ENCODE measurements around the gene MYBPC1.

MYBPC1 gene

GRCh38 chr12:101570047-101570446, 24.7 kb upstream of the MYBPC1 start:
- H3K36me3 ChIP-seq (ENCODE audit: control insufficient read depth, insufficient read depth, low read length), result no peaks in the 10 kb centered on the region
- no peaks in the 10 kb centered on the region for H3K9me3 ChIP-seq (ENCODE audit: control insufficient read depth, low read length)
- DNase-seq, result no peak
- no peaks in the 10 kb centered on the region for H3K4me1 ChIP-seq (ENCODE audit: control insufficient read depth, insufficient read depth, low read length, poor library complexity, severe bottlenecking)
- H3K4me3 ChIP-seq (ENCODE audit: insufficient read depth, low read depth, low read length, poor library complexity, severe bottlenecking), result no peak overlapping the region
- H3K27me3 ChIP-seq (replicated peaks; ENCODE audit: control insufficient read depth, insufficient read depth, low read length, poor library complexity, severe bottlenecking), result no peaks in the 10 kb centered on the region
- H3K27ac ChIP-seq (ENCODE audit: insufficient read depth, low read length, poor library complexity, severe bottlenecking), result no peak overlapping the region

- Histone ChIP-seq H3K27ac (ENCODE audit: insufficient read depth, low read length, poor library complexity, severe bottlenecking) (no peak overlapping the region), H3K4me1 (ENCODE audit: control insufficient read depth, insufficient read depth, low read length, poor library complexity, severe bottlenecking) (no peaks in the 10 kb centered on the region), H3K36me3 (ENCODE audit: control insufficient read depth, insufficient read depth, low read length) (no peaks in the 10 kb centered on the region), H3K4me3 (ENCODE audit: insufficient read depth, low read depth, low read length, poor library complexity, severe bottlenecking) (no peak overlapping the region), H3K27me3 (replicated peaks; ENCODE audit: control insufficient read depth, insufficient read depth, low read length, poor library complexity, severe bottlenecking) (no peaks in the 10 kb centered on the region), H3K9me3 (ENCODE audit: control insufficient read depth, low read length) (no peaks in the 10 kb centered on the region)
- no peak for DNase-seq
Observed at GRCh38 chr12:101571105-101571504, 23.7 kb upstream of the MYBPC1 start.

DNA sequence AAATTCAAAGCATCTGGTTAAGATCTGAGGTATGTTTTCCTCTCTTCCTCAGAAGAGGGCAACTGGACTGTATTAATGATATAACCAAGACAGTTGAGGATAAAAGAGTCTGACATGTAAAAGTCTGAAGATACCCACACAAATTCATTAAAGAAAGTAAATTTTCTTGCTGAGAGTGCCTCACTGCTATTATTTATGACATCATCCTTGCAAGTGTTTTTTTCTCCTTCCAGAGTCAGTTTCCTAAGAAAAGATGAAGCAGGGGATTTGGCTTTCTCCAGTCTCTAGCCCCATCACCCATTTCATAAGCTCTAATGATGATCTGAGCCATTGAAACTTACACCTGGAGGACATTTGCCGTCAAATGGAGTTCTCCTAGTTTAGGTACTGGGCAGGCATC, 21.0 kb upstream of the MYBPC1 start:
- Histone ChIP-seq H3K4me1 (ENCODE audit: control insufficient read depth, insufficient read depth, low read length, poor library complexity, severe bottlenecking) (no peaks in the 10 kb centered on the region), H3K27ac (ENCODE audit: insufficient read depth, low read length, poor library complexity, severe bottlenecking) (no peak overlapping the region), H3K9me3 (ENCODE audit: control insufficient read depth, low read length) (no peaks in the 10 kb centered on the region), H3K27me3 (replicated peaks; ENCODE audit: control insufficient read depth, insufficient read depth, low read length, poor library complexity, severe bottlenecking) (no peaks in the 10 kb centered on the region), H3K36me3 (ENCODE audit: control insufficient read depth, insufficient read depth, low read length) (no peaks in the 10 kb centered on the region), H3K4me3 (ENCODE audit: insufficient read depth, low read depth, low read length, poor library complexity, severe bottlenecking) (no peak overlapping the region)
- DNase-seq, result no peak

DNA sequence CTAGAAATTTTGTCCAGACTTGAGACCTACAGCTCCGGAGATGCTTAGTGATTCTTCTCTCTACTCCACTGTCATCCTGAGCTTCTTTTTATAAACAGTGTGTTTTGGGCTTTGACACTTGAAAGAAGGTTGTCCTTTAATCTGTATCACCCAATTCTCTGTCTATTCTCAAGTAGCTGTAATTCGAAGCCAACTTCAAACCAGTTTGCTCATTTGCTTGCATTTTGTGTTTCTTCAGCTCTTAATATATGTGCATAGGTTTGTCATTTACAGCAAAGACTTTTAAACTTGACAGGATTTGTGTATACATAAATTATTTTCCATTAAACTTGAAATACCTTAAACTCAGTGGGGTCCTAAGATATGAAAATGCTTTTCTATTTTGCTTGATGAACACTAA, 16.4 kb upstream of the MYBPC1 start:
- DNase-seq, result no peak
- Histone ChIP-seq H3K27me3 (replicated peaks; ENCODE audit: control insufficient read depth, insufficient read depth, low read length, poor library complexity, severe bottlenecking) (no peaks in the 10 kb centered on the region), H3K4me3 (ENCODE audit: insufficient read depth, low read depth, low read length, poor library complexity, severe bottlenecking) (no peak overlapping the region)

DNA sequence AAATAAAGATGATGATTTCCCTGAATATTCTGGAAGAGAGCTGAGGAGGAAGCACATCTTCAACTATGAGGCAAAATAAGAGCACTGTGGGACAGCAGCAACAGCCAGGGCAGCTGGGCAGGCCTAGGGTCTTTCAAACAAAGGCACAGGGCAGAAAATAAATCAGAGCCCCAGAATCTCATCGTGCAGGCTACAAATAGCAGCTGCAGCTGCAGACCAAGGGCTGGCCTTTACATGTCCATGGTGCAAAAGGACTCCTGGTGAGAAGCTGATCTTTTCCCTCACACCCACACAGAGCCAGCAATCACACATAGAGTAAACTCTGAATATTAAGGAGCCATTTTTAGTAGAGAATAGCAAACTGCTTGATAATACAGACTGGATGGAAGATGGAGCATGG, 13.6 kb upstream of the MYBPC1 start:
- DNase-seq, result no peak
- H3K4me1 ChIP-seq (ENCODE audit: control insufficient read depth, insufficient read depth, low read length, poor library complexity, severe bottlenecking), result no peaks in the 10 kb centered on the region
- H3K36me3 ChIP-seq (ENCODE audit: control insufficient read depth, insufficient read depth, low read length), result no peaks in the 10 kb centered on the region
- no peak overlapping the region for H3K4me3 ChIP-seq (ENCODE audit: insufficient read depth, low read depth, low read length, poor library complexity, severe bottlenecking)
- no peak overlapping the region for H3K27ac ChIP-seq (ENCODE audit: insufficient read depth, low read length, poor library complexity, severe bottlenecking)
- no peaks in the 10 kb centered on the region for H3K9me3 ChIP-seq (ENCODE audit: control insufficient read depth, low read length)
- no peaks in the 10 kb centered on the region for H3K27me3 ChIP-seq (replicated peaks; ENCODE audit: control insufficient read depth, insufficient read depth, low read length, poor library complexity, severe bottlenecking)

More for the DNA sequence above, 16.4 kb upstream of the MYBPC1 start:
- Histone ChIP-seq H3K36me3 (ENCODE audit: control insufficient read depth, insufficient read depth, low read length) (no peaks in the 10 kb centered on the region), H3K4me1 (ENCODE audit: control insufficient read depth, insufficient read depth, low read length, poor library complexity, severe bottlenecking) (no peaks in the 10 kb centered on the region), H3K9me3 (ENCODE audit: control insufficient read depth, low read length) (no peaks in the 10 kb centered on the region), H3K27ac (ENCODE audit: insufficient read depth, low read length, poor library complexity, severe bottlenecking) (no peak overlapping the region)

- Histone ChIP-seq H3K27me3 (replicated peaks; ENCODE audit: control insufficient read depth, insufficient read depth, low read length, poor library complexity, severe bottlenecking) (no peaks in the 10 kb centered on the region), H3K36me3 (ENCODE audit: control insufficient read depth, insufficient read depth, low read length) (no peaks in the 10 kb centered on the region), H3K4me1 (ENCODE audit: control insufficient read depth, insufficient read depth, low read length, poor library complexity, severe bottlenecking) (no peaks in the 10 kb centered on the region), H3K27ac (ENCODE audit: insufficient read depth, low read length, poor library complexity, severe bottlenecking) (no peak overlapping the region), H3K9me3 (ENCODE audit: control insufficient read depth, low read length) (no peaks in the 10 kb centered on the region), H3K4me3 (ENCODE audit: insufficient read depth, low read depth, low read length, poor library complexity, severe bottlenecking) (no peak overlapping the region)
- no peak for DNase-seq
Observed at GRCh38 chr12:101582937-101583336, 11.8 kb upstream of the MYBPC1 start.

GRCh38 chr12:101590383-101590782, 4.4 kb upstream of the MYBPC1 start:
- Histone ChIP-seq H3K36me3 (ENCODE audit: control insufficient read depth, insufficient read depth, low read length) (no peaks in the 10 kb centered on the region), H3K27me3 (replicated peaks; ENCODE audit: control insufficient read depth, insufficient read depth, low read length, poor library complexity, severe bottlenecking) (no peaks in the 10 kb centered on the region), H3K4me1 (ENCODE audit: control insufficient read depth, insufficient read depth, low read length, poor library complexity, severe bottlenecking) (no peaks in the 10 kb centered on the region), H3K27ac (ENCODE audit: insufficient read depth, low read length, poor library complexity, severe bottlenecking) (no peak overlapping the region), H3K9me3 (ENCODE audit: control insufficient read depth, low read length) (no peaks in the 10 kb centered on the region), H3K4me3 (ENCODE audit: insufficient read depth, low read depth, low read length, poor library complexity, severe bottlenecking) (no peak overlapping the region)
- DNase-seq, result no peak

- no peaks in the 10 kb centered on the region for H3K27me3 ChIP-seq (replicated peaks; ENCODE audit: control insufficient read depth, insufficient read depth, low read length, poor library complexity, severe bottlenecking)
- H3K9me3 ChIP-seq (ENCODE audit: control insufficient read depth, low read length), result no peaks in the 10 kb centered on the region
- no peak overlapping the region for H3K27ac ChIP-seq (ENCODE audit: insufficient read depth, low read length, poor library complexity, severe bottlenecking)
- no peak for DNase-seq
- H3K4me1 ChIP-seq (ENCODE audit: control insufficient read depth, insufficient read depth, low read length, poor library complexity, severe bottlenecking), result no peaks in the 10 kb centered on the region
- no peaks in the 10 kb centered on the region for H3K36me3 ChIP-seq (ENCODE audit: control insufficient read depth, insufficient read depth, low read length)
- H3K4me3 ChIP-seq (ENCODE audit: insufficient read depth, low read depth, low read length, poor library complexity, severe bottlenecking), result no peak overlapping the region
Observed at GRCh38 chr12:101591781-101592180, 3.0 kb upstream of the MYBPC1 start.

DNA sequence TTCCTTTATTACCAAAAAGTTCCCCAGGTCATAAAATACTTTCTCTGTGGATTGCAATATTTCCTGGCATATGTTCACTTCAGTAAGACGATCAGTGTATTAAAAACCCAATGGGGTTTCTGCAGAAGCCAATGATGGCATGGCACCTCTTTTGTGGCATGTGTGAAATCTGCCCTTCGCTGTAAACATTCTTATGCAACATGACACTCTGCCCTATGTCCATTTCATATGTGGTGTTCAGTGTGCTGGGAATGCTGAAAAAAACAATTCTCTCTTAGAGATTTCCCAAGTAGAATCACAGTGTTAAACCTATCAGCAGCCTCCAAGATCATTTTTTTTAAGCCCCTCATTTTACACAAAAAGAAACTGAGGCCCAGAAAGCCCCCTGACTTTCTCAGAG, 2.3 kb upstream of the MYBPC1 start:
- Histone ChIP-seq H3K27me3 (replicated peaks; ENCODE audit: control insufficient read depth, insufficient read depth, low read length, poor library complexity, severe bottlenecking) (no peaks in the 10 kb centered on the region), H3K4me1 (ENCODE audit: control insufficient read depth, insufficient read depth, low read length, poor library complexity, severe bottlenecking) (no peaks in the 10 kb centered on the region), H3K36me3 (ENCODE audit: control insufficient read depth, insufficient read depth, low read length) (no peaks in the 10 kb centered on the region), H3K27ac (ENCODE audit: insufficient read depth, low read length, poor library complexity, severe bottlenecking) (no peak overlapping the region), H3K4me3 (ENCODE audit: insufficient read depth, low read depth, low read length, poor library complexity, severe bottlenecking) (no peak overlapping the region), H3K9me3 (ENCODE audit: control insufficient read depth, low read length) (no peaks in the 10 kb centered on the region)
- no peak for DNase-seq

- Histone ChIP-seq H3K4me3 (ENCODE audit: insufficient read depth, low read depth, low read length, poor library complexity, severe bottlenecking) (no peak overlapping the region), H3K9me3 (ENCODE audit: control insufficient read depth, low read length) (no peaks in the 10 kb centered on the region), H3K27ac (ENCODE audit: insufficient read depth, low read length, poor library complexity, severe bottlenecking) (no peak overlapping the region), H3K36me3 (ENCODE audit: control insufficient read depth, insufficient read depth, low read length) (no peaks in the 10 kb centered on the region), H3K27me3 (replicated peaks; ENCODE audit: control insufficient read depth, insufficient read depth, low read length, poor library complexity, severe bottlenecking) (no peaks in the 10 kb centered on the region), H3K4me1 (ENCODE audit: control insufficient read depth, insufficient read depth, low read length, poor library complexity, severe bottlenecking) (no peaks in the 10 kb centered on the region)
- no peak for DNase-seq
Observed at GRCh38 chr12:101592921-101593320, 1.9 kb upstream of the MYBPC1 start.

DNA sequence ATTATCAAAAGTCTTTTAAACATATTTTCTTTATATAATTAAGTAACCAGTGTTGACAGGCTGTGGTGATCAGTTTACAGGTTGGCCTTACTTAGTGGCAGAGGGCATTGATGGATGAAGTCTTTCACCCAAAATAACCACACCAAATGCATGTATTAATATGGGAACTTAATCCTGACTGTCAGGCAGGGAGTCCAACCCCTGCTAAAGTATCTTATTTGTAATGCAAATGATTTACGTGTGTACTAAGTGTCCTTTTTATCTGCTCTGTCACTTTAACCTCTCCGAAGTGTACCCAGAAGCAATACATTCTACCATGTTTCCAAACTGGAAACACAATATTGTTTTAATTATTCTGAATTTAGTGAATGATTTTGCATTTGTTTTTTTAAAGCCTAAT, 1.4 kb downstream of the MYBPC1 start:
- no peaks in the 10 kb centered on the region for H3K4me1 ChIP-seq (ENCODE audit: control insufficient read depth, insufficient read depth, low read length, poor library complexity, severe bottlenecking)
- no peak for DNase-seq
- no peaks in the 10 kb centered on the region for H3K27me3 ChIP-seq (replicated peaks; ENCODE audit: control insufficient read depth, insufficient read depth, low read length, poor library complexity, severe bottlenecking)
- H3K36me3 ChIP-seq (ENCODE audit: control insufficient read depth, insufficient read depth, low read length), result no peaks in the 10 kb centered on the region
- H3K27ac ChIP-seq (ENCODE audit: insufficient read depth, low read length, poor library complexity, severe bottlenecking), result no peak overlapping the region
- H3K4me3 ChIP-seq (ENCODE audit: insufficient read depth, low read depth, low read length, poor library complexity, severe bottlenecking), result no peak overlapping the region
- H3K9me3 ChIP-seq (ENCODE audit: control insufficient read depth, low read length), result no peaks in the 10 kb centered on the region

Measured in effector memory CD4-positive, alpha-beta T cell (primary cell).